WERI-Rb-1 (cell line): ENCODE data around the gene MYO7B.
"Not testable (repeated sequence)": the region's sequence is repeated elsewhere in the genome, so short reads cannot be mapped to it uniquely, and the experiment has no call there.

Experiments
- DNase-seq: peaks from one replicate; pipeline ENCODE4 v3.0.0-alpha.2; 2020
- H3K27ac ChIP-seq: fragments of 250-450 bp; sonication (Bioruptor Pico); 2 replicates; pipeline ENCODE4 v1.5.1; 2020; ENCODE audit warnings: mild to moderate bottlenecking, moderate library complexity
- H3K27me3 ChIP-seq: fragments of 250-450 bp; sonication (Bioruptor Pico); 2 replicates; pipeline ENCODE4 v1.5.1; 2021; ENCODE audit warnings: mild to moderate bottlenecking, low read depth, moderate library complexity; ENCODE audit not compliant: insufficient read depth, severe bottlenecking
- H3K36me3 ChIP-seq: fragments of 250-450 bp; sonication (Bioruptor Pico); 2 replicates; pipeline ENCODE4 v1.5.1; 2020; ENCODE audit warnings: mild to moderate bottlenecking, moderate library complexity
- H3K4me3 ChIP-seq: 2 replicates; pipeline ENCODE4 v1.5.1; 2011; ENCODE audit warnings: low read depth, mild to moderate bottlenecking, control low read depth, low read length
- H3K9me3 ChIP-seq: fragments of 250-450 bp; sonication (Bioruptor Pico); 2 replicates; pipeline ENCODE4 v1.5.1; 2021; ENCODE audit warnings: mild to moderate bottlenecking, moderate library complexity; ENCODE audit not compliant: severe bottlenecking
- CTCF ChIP-seq: IDR thresholded peaks from 2 replicates; pipeline ENCODE4 v1.5.1; 2011; ENCODE audit warnings: low read depth, mild to moderate bottlenecking, control low read depth, inconsistent platforms, low read length

Gene MYO7B

GRCh38 chr2:127515383-127515915, 20.0 kb upstream of the MYO7B start:
- no peak for DNase-seq
- H3K4me3 ChIP-seq = no peak overlapping the region
- TF ChIP-seq CTCF = no peak
- no peaks in the 10 kb centered on the region for H3K27me3 ChIP-seq
- no peak overlapping the region for H3K27ac ChIP-seq
- peaks cover 66% of the 10 kb centered on the region for H3K36me3 ChIP-seq
- H3K9me3 ChIP-seq = no peaks in the 10 kb centered on the region

GRCh38 chr2:127516041-127516762, 19.3 kb upstream of the MYO7B start:
- Histone ChIP-seq H3K36me3 (peaks cover 70% of the 10 kb centered on the region), H3K27me3 (no peaks in the 10 kb centered on the region), H3K9me3 (no peaks in the 10 kb centered on the region), H3K27ac (no peak overlapping the region), H3K4me3 (no peak overlapping the region)
- DNase-seq = no peak
- TF ChIP-seq CTCF = no peak

GRCh38 chr2:127517465-127517864, 18.0 kb upstream of the MYO7B start:
- Histone ChIP-seq H3K27me3 (no peaks in the 10 kb centered on the region), H3K4me3 (no peak overlapping the region), H3K36me3 (peaks cover 71% of the 10 kb centered on the region), H3K9me3 (no peaks in the 10 kb centered on the region), H3K27ac (no peak overlapping the region)
- no peak for TF ChIP-seq CTCF
- DNase-seq = no peak

- no peak for DNase-seq
- no peaks in the 10 kb centered on the region for H3K9me3 ChIP-seq
- no peak overlapping the region for H3K4me3 ChIP-seq
- H3K36me3 ChIP-seq = peaks cover 78% of the 10 kb centered on the region
- H3K27ac ChIP-seq = no peak overlapping the region
- no peak for TF ChIP-seq CTCF
- H3K27me3 ChIP-seq = no peaks in the 10 kb centered on the region
Measured at GRCh38 chr2:127520424-127520823, 15.1 kb upstream of the MYO7B start.

- peaks cover 3% of the 10 kb centered on the region for H3K9me3 ChIP-seq
- H3K27ac ChIP-seq = no peak overlapping the region
- no peak for TF ChIP-seq CTCF
- peaks cover 66% of the 10 kb centered on the region for H3K36me3 ChIP-seq
- no peak for DNase-seq
- H3K27me3 ChIP-seq = no peaks in the 10 kb centered on the region
- no peak overlapping the region for H3K4me3 ChIP-seq
Measured at GRCh38 chr2:127523269-127523939, 12.1 kb upstream of the MYO7B start.

- not testable (repeated sequence) for H3K9me3 ChIP-seq, DNase-seq, H3K27ac ChIP-seq, H3K27me3 ChIP-seq, H3K4me3 ChIP-seq
- H3K36me3 ChIP-seq = peaks cover 57% of the 10 kb centered on the region
Measured at GRCh38 chr2:127524198-127524834, 11.2 kb upstream of the MYO7B start.
